A549 (cell line): Measurements from ENCODE around the gene SNX19.

Experiments
- EHF ChIP-seq: fragments of 250-450 bp; sonication (Bioruptor Pico); IDR thresholded peaks from 2 replicates; pipeline ENCODE4 v1.5.0; 2020; ENCODE audit warnings: mild to moderate bottlenecking
- EP300 ChIP-seq, 2 experiments: fragments of >200 bp; sonication (Bioruptor Twin); formaldehyde crosslinking; IDR thresholded peaks; 2 replicates in 1 of 2; 3 replicates in 1 of 2; pipeline ENCODE4 v1.6.1; 2016 to 2017
- NR3C1 ChIP-seq: fragments of >200 bp; sonication (Bioruptor Twin); formaldehyde crosslinking; IDR thresholded peaks from 3 replicates; pipeline ENCODE4 v1.6.1; 2017
- POLR2A ChIP-seq: IDR thresholded peaks from 2 replicates; pipeline ENCODE4 v1.6.1; 2012; ENCODE audit warnings: mild to moderate bottlenecking, low read length
- SMC3 ChIP-seq: fragments of >200 bp; sonication (Bioruptor Twin); formaldehyde crosslinking; IDR thresholded peaks from 3 replicates; pipeline ENCODE4 v1.6.1; 2018; ENCODE audit warnings: inconsistent platforms
- TF ChIP-seq, protein P1 (sequence below): fragments of >200 bp; sonication (Bioruptor Twin); formaldehyde crosslinking; IDR thresholded peaks from 3 replicates; pipeline ENCODE4 v1.5.1; 2016
- TF ChIP-seq, protein P2 (sequence below): fragments of 200-600 bp; sonication (generic); IDR thresholded peaks from 2 replicates; pipeline ENCODE4 v1.6.1; 2016; ENCODE audit warnings: antibody characterized with exemption, mild to moderate bottlenecking, moderate library complexity

DNA sequence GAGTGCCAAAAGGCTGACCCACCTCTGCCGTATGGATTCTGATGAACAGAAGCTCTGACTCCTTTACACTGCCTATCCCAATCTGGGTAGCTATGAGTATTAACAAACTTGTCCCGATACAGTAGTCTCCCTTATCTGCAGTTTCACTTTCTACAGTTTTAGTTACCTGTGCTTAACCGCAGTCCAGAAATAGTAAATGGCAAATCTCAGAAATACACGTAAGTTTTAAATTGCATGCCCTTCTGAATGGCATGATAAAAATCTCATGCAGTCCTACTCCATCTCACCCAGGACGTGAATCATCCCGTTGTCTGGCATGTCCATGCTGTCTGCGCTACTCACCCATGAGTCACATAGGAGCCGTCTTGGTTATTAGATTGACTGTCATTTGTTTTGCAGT, 68.8 kb downstream of the SNX19 start:
- TF ChIP-seq, protein P1, sequence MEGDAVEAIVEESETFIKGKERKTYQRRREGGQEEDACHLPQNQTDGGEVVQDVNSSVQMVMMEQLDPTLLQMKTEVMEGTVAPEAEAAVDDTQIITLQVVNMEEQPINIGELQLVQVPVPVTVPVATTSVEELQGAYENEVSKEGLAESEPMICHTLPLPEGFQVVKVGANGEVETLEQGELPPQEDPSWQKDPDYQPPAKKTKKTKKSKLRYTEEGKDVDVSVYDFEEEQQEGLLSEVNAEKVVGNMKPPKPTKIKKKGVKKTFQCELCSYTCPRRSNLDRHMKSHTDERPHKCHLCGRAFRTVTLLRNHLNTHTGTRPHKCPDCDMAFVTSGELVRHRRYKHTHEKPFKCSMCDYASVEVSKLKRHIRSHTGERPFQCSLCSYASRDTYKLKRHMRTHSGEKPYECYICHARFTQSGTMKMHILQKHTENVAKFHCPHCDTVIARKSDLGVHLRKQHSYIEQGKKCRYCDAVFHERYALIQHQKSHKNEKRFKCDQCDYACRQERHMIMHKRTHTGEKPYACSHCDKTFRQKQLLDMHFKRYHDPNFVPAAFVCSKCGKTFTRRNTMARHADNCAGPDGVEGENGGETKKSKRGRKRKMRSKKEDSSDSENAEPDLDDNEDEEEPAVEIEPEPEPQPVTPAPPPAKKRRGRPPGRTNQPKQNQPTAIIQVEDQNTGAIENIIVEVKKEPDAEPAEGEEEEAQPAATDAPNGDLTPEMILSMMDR, result no peak
- no peak for TF ChIP-seq POLR2A
- TF ChIP-seq EP300 (IDR thresholded peaks at IDR 0.05), result no peak; a peak in 1 of 5 replicates
- no peak for TF ChIP-seq SMC3
- TF ChIP-seq, protein P2, sequence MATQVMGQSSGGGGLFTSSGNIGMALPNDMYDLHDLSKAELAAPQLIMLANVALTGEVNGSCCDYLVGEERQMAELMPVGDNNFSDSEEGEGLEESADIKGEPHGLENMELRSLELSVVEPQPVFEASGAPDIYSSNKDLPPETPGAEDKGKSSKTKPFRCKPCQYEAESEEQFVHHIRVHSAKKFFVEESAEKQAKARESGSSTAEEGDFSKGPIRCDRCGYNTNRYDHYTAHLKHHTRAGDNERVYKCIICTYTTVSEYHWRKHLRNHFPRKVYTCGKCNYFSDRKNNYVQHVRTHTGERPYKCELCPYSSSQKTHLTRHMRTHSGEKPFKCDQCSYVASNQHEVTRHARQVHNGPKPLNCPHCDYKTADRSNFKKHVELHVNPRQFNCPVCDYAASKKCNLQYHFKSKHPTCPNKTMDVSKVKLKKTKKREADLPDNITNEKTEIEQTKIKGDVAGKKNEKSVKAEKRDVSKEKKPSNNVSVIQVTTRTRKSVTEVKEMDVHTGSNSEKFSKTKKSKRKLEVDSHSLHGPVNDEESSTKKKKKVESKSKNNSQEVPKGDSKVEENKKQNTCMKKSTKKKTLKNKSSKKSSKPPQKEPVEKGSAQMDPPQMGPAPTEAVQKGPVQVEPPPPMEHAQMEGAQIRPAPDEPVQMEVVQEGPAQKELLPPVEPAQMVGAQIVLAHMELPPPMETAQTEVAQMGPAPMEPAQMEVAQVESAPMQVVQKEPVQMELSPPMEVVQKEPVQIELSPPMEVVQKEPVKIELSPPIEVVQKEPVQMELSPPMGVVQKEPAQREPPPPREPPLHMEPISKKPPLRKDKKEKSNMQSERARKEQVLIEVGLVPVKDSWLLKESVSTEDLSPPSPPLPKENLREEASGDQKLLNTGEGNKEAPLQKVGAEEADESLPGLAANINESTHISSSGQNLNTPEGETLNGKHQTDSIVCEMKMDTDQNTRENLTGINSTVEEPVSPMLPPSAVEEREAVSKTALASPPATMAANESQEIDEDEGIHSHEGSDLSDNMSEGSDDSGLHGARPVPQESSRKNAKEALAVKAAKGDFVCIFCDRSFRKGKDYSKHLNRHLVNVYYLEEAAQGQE, result no peak
- TF ChIP-seq NR3C1, result no peak
- no peak for TF ChIP-seq EHF (CRISPR knock-in tag)
